ENCODE data around the gene CCDC70.

GRCh38 chr13:51861723-51862300 is at the start of gene CCDC70:
- no peak for TF ChIP-seq TCF7L2 (IDR thresholded peaks at IDR 0.05; ENCODE audit: borderline replicate concordance, low read depth, low read length)
- TF ChIP-seq CTCF (tag by site-specific recombination; IDR thresholded peaks at IDR 0.05) = no peak
- TF ChIP-seq ZNF423 (tag by site-specific recombination; IDR thresholded peaks at IDR 0.05) = no peak
- TF ChIP-seq ZNF830 (tag by site-specific recombination; IDR thresholded peaks at IDR 0.05; ENCODE audit: low read depth) = no peak
- TF ChIP-seq ZBTB17 (tag by site-specific recombination; IDR thresholded peaks at IDR 0.05) = no peak

Measured in HEK293 (cell line).